ENCODE measurements around the gene LRRC8C.

DNA sequence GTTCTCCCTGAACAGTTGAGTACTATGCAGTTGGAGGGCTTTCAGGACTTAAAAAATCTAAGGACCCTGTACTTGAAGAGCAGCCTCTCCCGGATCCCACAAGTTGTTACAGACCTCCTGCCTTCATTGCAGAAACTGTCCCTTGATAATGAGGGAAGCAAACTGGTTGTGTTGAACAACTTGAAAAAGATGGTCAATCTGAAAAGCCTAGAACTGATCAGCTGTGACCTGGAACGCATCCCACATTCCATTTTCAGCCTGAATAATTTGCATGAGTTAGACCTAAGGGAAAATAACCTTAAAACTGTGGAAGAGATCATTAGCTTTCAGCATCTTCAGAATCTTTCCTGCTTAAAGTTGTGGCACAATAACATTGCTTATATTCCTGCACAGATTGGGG lies 48.7 kb upstream of the LRRC8C start:
- TF ChIP-seq, protein P1, sequence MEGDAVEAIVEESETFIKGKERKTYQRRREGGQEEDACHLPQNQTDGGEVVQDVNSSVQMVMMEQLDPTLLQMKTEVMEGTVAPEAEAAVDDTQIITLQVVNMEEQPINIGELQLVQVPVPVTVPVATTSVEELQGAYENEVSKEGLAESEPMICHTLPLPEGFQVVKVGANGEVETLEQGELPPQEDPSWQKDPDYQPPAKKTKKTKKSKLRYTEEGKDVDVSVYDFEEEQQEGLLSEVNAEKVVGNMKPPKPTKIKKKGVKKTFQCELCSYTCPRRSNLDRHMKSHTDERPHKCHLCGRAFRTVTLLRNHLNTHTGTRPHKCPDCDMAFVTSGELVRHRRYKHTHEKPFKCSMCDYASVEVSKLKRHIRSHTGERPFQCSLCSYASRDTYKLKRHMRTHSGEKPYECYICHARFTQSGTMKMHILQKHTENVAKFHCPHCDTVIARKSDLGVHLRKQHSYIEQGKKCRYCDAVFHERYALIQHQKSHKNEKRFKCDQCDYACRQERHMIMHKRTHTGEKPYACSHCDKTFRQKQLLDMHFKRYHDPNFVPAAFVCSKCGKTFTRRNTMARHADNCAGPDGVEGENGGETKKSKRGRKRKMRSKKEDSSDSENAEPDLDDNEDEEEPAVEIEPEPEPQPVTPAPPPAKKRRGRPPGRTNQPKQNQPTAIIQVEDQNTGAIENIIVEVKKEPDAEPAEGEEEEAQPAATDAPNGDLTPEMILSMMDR (IDR thresholded peaks at IDR 0.05; ENCODE audit: poor library complexity) = no peak
- TF ChIP-seq EZH2 (IDR thresholded peaks at IDR 0.05; ENCODE audit: borderline replicate concordance) (no peak), EZH2phosphoT487 (IDR thresholded peaks at IDR 0.05; ENCODE audit: low read depth, severe bottlenecking, unreplicated experiment) (no peak)

All from hepatocyte (in vitro differentiated cells).